Nephron progenitor cell (in vitro differentiated cells): Measurements from ENCODE around the gene GFY.

Experiments used
- DNase-seq: peaks from one replicate; pipeline ENCODE4 v3.0.0; 2021
- H3K27ac Mint-ChIP-seq: 2 replicates; pipeline ENCODE4 v1.8.0; 2021; ENCODE audit warnings: mild to moderate bottlenecking, moderate library complexity, mixed read lengths
- H3K27me3 Mint-ChIP-seq: 2 replicates; pipeline ENCODE4 v1.8.0; 2021; ENCODE audit warnings: mild to moderate bottlenecking, low read depth, mixed read lengths; ENCODE audit not compliant: poor library complexity
- H3K36me3 Mint-ChIP-seq: 2 replicates; pipeline ENCODE4 v1.8.0; 2021; ENCODE audit warnings: low read depth, mixed read lengths
- H3K4me1 Mint-ChIP-seq: 2 replicates; pipeline ENCODE4 v1.8.0; 2021; ENCODE audit warnings: mixed read lengths
- H3K4me3 Mint-ChIP-seq: 2 replicates; pipeline ENCODE4 v1.8.0; 2021; ENCODE audit warnings: mild to moderate bottlenecking, moderate library complexity, mixed read lengths
- H3K9me3 Mint-ChIP-seq: 2 replicates; pipeline ENCODE4 v1.8.0; 2021; ENCODE audit warnings: mild to moderate bottlenecking, moderate library complexity, mixed read lengths
- CTCF ChIP-seq: fragments of 200-600 bp; sonication (generic); IDR thresholded peaks from 2 replicates; pipeline ENCODE4 v1.5.0; 2021; ENCODE audit warnings: antibody characterized with exemption

Gene GFY

GRCh38 chr19:49400029-49400428, 25.2 kb upstream of the GFY start:
- H3K27ac Mint-ChIP-seq: no peak overlapping the region
- peaks cover 7% of the 10 kb centered on the region for H3K27me3 Mint-ChIP-seq
- no peak overlapping the region for H3K4me3 Mint-ChIP-seq
- DNase-seq: no peak
- H3K4me1 Mint-ChIP-seq: peaks cover 68% of the 10 kb centered on the region
- H3K9me3 Mint-ChIP-seq: no peaks in the 10 kb centered on the region
- H3K36me3 Mint-ChIP-seq: no peaks in the 10 kb centered on the region
- no peak for TF ChIP-seq CTCF

- H3K27me3 Mint-ChIP-seq: peaks cover 10% of the 10 kb centered on the region
- DNase-seq: peak; percentile 50
- H3K4me1 Mint-ChIP-seq: peaks cover 81% of the 10 kb centered on the region
- H3K4me3 Mint-ChIP-seq: peak overlapping the region; percentile 74
- H3K9me3 Mint-ChIP-seq: no peaks in the 10 kb centered on the region
- H3K27ac Mint-ChIP-seq: peak overlapping the region; percentile 99
- no peak for TF ChIP-seq CTCF
- H3K36me3 Mint-ChIP-seq: no peaks in the 10 kb centered on the region
These were observed 21.6 kb upstream of the GFY start for GRCh38 chr19:49403404-49404187.

GRCh38 chr19:49407079-49407478, 18.1 kb upstream of the GFY start:
- peaks cover 15% of the 10 kb centered on the region for H3K27me3 Mint-ChIP-seq
- DNase-seq: no peak
- no peak overlapping the region for H3K4me3 Mint-ChIP-seq
- peaks cover 86% of the 10 kb centered on the region for H3K4me1 Mint-ChIP-seq
- H3K27ac Mint-ChIP-seq: no peak overlapping the region
- no peaks in the 10 kb centered on the region for H3K36me3 Mint-ChIP-seq
- no peaks in the 10 kb centered on the region for H3K9me3 Mint-ChIP-seq
- no peak for TF ChIP-seq CTCF

- DNase-seq: no peak
- no peak overlapping the region for H3K4me3 Mint-ChIP-seq
- no peaks in the 10 kb centered on the region for H3K9me3 Mint-ChIP-seq
- peaks cover 89% of the 10 kb centered on the region for H3K4me1 Mint-ChIP-seq
- H3K27me3 Mint-ChIP-seq: peaks cover 15% of the 10 kb centered on the region
- H3K27ac Mint-ChIP-seq: peak overlapping the region; percentile 21
- H3K36me3 Mint-ChIP-seq: no peaks in the 10 kb centered on the region
- no peak for TF ChIP-seq CTCF
These were observed 17.6 kb upstream of the GFY start for GRCh38 chr19:49407482-49408015.

GRCh38 chr19:49408816-49409440, 16.3 kb upstream of the GFY start:
- H3K27me3 Mint-ChIP-seq: peaks cover 9% of the 10 kb centered on the region
- no peaks in the 10 kb centered on the region for H3K36me3 Mint-ChIP-seq
- TF ChIP-seq CTCF: no peak
- no peak for DNase-seq
- H3K27ac Mint-ChIP-seq: peak overlapping the region; percentile 66
- peak overlapping the region; percentile 13 for H3K4me3 Mint-ChIP-seq
- peaks cover 89% of the 10 kb centered on the region for H3K4me1 Mint-ChIP-seq
- H3K9me3 Mint-ChIP-seq: no peaks in the 10 kb centered on the region
